IPS DF 6.9 (cell line): Measurements from ENCODE around the gene GRIK4.

Experiments
- DNase-seq: peaks from one replicate; pipeline ENCODE4 v3.0.0-alpha.2; 2013; ENCODE audit warnings: low read depth, low spot score
- H3K27ac ChIP-seq: one replicate; pipeline ENCODE4 v1.5.1; 2013; ENCODE audit warnings: low read length, control low read depth
- H3K27me3 ChIP-seq: 2 replicates; pipeline ENCODE4 v1.6.1; 2013; ENCODE audit warnings: mild to moderate bottlenecking, low read length; ENCODE audit not compliant: control insufficient read depth, insufficient read depth
- H3K36me3 ChIP-seq: 2 replicates; pipeline ENCODE4 v1.6.1; 2013; ENCODE audit warnings: low read length; ENCODE audit not compliant: control insufficient read depth, insufficient read depth
- H3K4me1 ChIP-seq: 2 replicates; pipeline ENCODE4 v1.6.1; 2013; ENCODE audit warnings: low read length; ENCODE audit not compliant: control insufficient read depth, insufficient read depth
- H3K4me3 ChIP-seq: 2 replicates; pipeline ENCODE4 v1.5.1; 2013; ENCODE audit warnings: mild to moderate bottlenecking, low read length
- H3K9me3 ChIP-seq: 2 replicates; pipeline ENCODE4 v1.6.1; 2013; ENCODE audit warnings: low read length, inconsistent platforms; ENCODE audit not compliant: control insufficient read depth, insufficient read depth
- WGBS: extraction: QIAGEN DNeasy Blood & Tissue Kit; methylation state at CpG from one replicate; pipeline ENCODE4 v1.1.7; 2013; ENCODE audit warnings: mixed read lengths, missing lambda C conversion rate; ENCODE audit not compliant: insufficient read length, insufficient coverage; 5-methylcytosine and 5-hydroxymethylcytosine counted together

Gene GRIK4

GRCh38 chr11:120688163-120688562 lies 176.6 kb downstream of the GRIK4 start:
- no peak overlapping the region for H3K27ac ChIP-seq
- DNase-seq = no peak
- H3K4me3 ChIP-seq = no peak overlapping the region
- WGBS = no CpG with 5 or more reads among the region's 1 CpG
- H3K9me3 ChIP-seq = no peaks in the 10 kb centered on the region
- H3K27me3 ChIP-seq = no peaks in the 10 kb centered on the region
- no peaks in the 10 kb centered on the region for H3K36me3 ChIP-seq
- no peaks in the 10 kb centered on the region; the same call in 1 of the 2 replicates for H3K4me1 ChIP-seq

- DNase-seq = no peak
- Histone ChIP-seq H3K27me3 (no peaks in the 10 kb centered on the region), H3K27ac (no peak overlapping the region), H3K4me3 (no peak overlapping the region), H3K4me1 (no peaks in the 10 kb centered on the region; the same call in 1 of the 2 replicates), H3K36me3 (no peaks in the 10 kb centered on the region), H3K9me3 (no peaks in the 10 kb centered on the region)
- no CpG with 5 or more reads among the region's 7 CpGs for WGBS
Measured at GRCh38 chr11:120689596-120690275, 178.2 kb downstream of the GRIK4 start.

- no peaks in the 10 kb centered on the region for H3K36me3 ChIP-seq
- H3K27ac ChIP-seq = no peak overlapping the region
- no peak for DNase-seq
- no peaks in the 10 kb centered on the region for H3K9me3 ChIP-seq
- no peak overlapping the region for H3K4me3 ChIP-seq
- no CpG with 5 or more reads among the region's 5 CpGs for WGBS
- no peaks in the 10 kb centered on the region for H3K27me3 ChIP-seq
- no peaks in the 10 kb centered on the region; the same call in 1 of the 2 replicates for H3K4me1 ChIP-seq
Measured at GRCh38 chr11:120690406-120690805, 178.9 kb downstream of the GRIK4 start.

- WGBS = no CpG with 5 or more reads among the region's 4 CpGs
- Histone ChIP-seq H3K4me3 (no peak overlapping the region), H3K4me1 (no peaks in the 10 kb centered on the region; the same call in 1 of the 2 replicates), H3K27me3 (no peaks in the 10 kb centered on the region), H3K27ac (no peak overlapping the region), H3K36me3 (no peaks in the 10 kb centered on the region), H3K9me3 (no peaks in the 10 kb centered on the region)
- DNase-seq = no peak
Measured at GRCh38 chr11:120694726-120695125, 183.2 kb downstream of the GRIK4 start.

GRCh38 chr11:120695426-120695825 lies 183.9 kb downstream of the GRIK4 start:
- Histone ChIP-seq H3K27ac (no peak overlapping the region), H3K9me3 (no peaks in the 10 kb centered on the region), H3K36me3 (no peaks in the 10 kb centered on the region), H3K4me1 (no peaks in the 10 kb centered on the region; the same call in 1 of the 2 replicates), H3K4me3 (no peak overlapping the region), H3K27me3 (no peaks in the 10 kb centered on the region)
- no peak for DNase-seq
- no CpG with 5 or more reads among the region's 8 CpGs for WGBS

- Histone ChIP-seq H3K4me3 (no peak overlapping the region), H3K27ac (no peak overlapping the region), H3K36me3 (no peaks in the 10 kb centered on the region), H3K4me1 (no peaks in the 10 kb centered on the region; the same call in 1 of the 2 replicates), H3K27me3 (no peaks in the 10 kb centered on the region), H3K9me3 (no peaks in the 10 kb centered on the region)
- no peak for DNase-seq
- WGBS = no CpG with 5 or more reads among the region's 5 CpGs
Measured at GRCh38 chr11:120695939-120696338, 184.4 kb downstream of the GRIK4 start.

GRCh38 chr11:120696597-120697218 lies 185.2 kb downstream of the GRIK4 start:
- DNase-seq = no peak
- no CpG with 5 or more reads among the region's 11 CpGs for WGBS
- no peak overlapping the region for H3K27ac ChIP-seq
- no peaks in the 10 kb centered on the region; the same call in 1 of the 2 replicates for H3K4me1 ChIP-seq
- no peak overlapping the region for H3K4me3 ChIP-seq
- no peaks in the 10 kb centered on the region for H3K36me3 ChIP-seq
- H3K27me3 ChIP-seq = no peaks in the 10 kb centered on the region
- no peaks in the 10 kb centered on the region for H3K9me3 ChIP-seq

- no peak for DNase-seq
- no peaks in the 10 kb centered on the region for H3K4me1 ChIP-seq
- H3K36me3 ChIP-seq = no peaks in the 10 kb centered on the region
- WGBS = no CpG with 5 or more reads among the region's 6 CpGs
- H3K27me3 ChIP-seq = no peaks in the 10 kb centered on the region
- no peaks in the 10 kb centered on the region for H3K9me3 ChIP-seq
- H3K27ac ChIP-seq = no peak overlapping the region
- no peak overlapping the region for H3K4me3 ChIP-seq
Measured at GRCh38 chr11:120698918-120699317, 187.4 kb downstream of the GRIK4 start.

GRCh38 chr11:120702656-120703055 lies 191.1 kb downstream of the GRIK4 start:
- no peaks in the 10 kb centered on the region for H3K36me3 ChIP-seq
- no peaks in the 10 kb centered on the region for H3K4me1 ChIP-seq
- H3K4me3 ChIP-seq = no peak overlapping the region
- no CpG with 5 or more reads among the region's 3 CpGs for WGBS
- H3K27ac ChIP-seq = no peak overlapping the region
- DNase-seq = no peak
- no peaks in the 10 kb centered on the region for H3K9me3 ChIP-seq
- H3K27me3 ChIP-seq = no peaks in the 10 kb centered on the region

GRCh38 chr11:120703358-120704152 lies 192.0 kb downstream of the GRIK4 start:
- WGBS = no CpG with 5 or more reads among the region's 9 CpGs
- no peaks in the 10 kb centered on the region for H3K27me3 ChIP-seq
- H3K36me3 ChIP-seq = no peaks in the 10 kb centered on the region
- no peaks in the 10 kb centered on the region for H3K9me3 ChIP-seq
- no peak overlapping the region for H3K27ac ChIP-seq
- no peak overlapping the region for H3K4me3 ChIP-seq
- H3K4me1 ChIP-seq = no peaks in the 10 kb centered on the region
- DNase-seq = no peak
